Measurements from ENCODE around the gene CEP290. TPM values are rescaled to one million over a fixed set of nuclear protein-coding genes. Genes with fewer than 3 reads are reported as not detected.
A peak's percentile ranks its signal among the peaks of the same experiment; 100 is the strongest.

CEP290 gene
- total RNA-seq, 2 donors from 2014 or later: 19.1 to 34.8 TPM

DNA sequence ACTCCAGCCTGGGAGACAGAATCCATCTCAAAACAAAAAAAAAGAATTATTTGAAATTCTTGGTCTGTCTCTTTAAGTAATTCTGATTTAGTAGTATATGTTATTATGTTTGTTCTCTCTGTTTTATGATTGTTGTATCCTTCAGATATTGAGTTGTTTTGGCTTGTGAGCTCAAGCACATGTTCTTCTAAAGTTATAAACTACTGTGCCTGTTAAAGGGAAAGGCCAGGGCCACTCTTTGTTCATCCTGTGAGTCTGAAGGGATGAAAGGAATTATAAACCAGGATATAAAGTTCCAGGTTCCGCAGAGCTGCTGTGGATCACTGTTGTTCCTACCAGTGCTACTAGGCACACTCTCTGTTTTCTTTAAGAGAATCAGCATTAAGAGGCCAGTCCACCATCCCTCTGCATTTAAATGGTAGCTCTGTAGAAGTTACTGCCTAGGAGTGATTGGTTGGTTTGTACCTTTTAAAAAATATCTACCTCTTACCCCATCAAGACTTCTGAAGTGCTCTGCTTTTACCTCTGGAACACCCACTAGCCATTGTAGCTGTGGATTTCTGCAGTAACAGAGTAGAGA is 14.3 kb upstream of the CEP290 start:
- H3K9me3 ChIP-seq (ENCODE audit: control insufficient read depth, low read length): no peaks in the 10 kb centered on the region
- TF ChIP-seq, protein P1, sequence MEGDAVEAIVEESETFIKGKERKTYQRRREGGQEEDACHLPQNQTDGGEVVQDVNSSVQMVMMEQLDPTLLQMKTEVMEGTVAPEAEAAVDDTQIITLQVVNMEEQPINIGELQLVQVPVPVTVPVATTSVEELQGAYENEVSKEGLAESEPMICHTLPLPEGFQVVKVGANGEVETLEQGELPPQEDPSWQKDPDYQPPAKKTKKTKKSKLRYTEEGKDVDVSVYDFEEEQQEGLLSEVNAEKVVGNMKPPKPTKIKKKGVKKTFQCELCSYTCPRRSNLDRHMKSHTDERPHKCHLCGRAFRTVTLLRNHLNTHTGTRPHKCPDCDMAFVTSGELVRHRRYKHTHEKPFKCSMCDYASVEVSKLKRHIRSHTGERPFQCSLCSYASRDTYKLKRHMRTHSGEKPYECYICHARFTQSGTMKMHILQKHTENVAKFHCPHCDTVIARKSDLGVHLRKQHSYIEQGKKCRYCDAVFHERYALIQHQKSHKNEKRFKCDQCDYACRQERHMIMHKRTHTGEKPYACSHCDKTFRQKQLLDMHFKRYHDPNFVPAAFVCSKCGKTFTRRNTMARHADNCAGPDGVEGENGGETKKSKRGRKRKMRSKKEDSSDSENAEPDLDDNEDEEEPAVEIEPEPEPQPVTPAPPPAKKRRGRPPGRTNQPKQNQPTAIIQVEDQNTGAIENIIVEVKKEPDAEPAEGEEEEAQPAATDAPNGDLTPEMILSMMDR (conservative IDR thresholded peaks at IDR 0.05): no peak

DNA sequence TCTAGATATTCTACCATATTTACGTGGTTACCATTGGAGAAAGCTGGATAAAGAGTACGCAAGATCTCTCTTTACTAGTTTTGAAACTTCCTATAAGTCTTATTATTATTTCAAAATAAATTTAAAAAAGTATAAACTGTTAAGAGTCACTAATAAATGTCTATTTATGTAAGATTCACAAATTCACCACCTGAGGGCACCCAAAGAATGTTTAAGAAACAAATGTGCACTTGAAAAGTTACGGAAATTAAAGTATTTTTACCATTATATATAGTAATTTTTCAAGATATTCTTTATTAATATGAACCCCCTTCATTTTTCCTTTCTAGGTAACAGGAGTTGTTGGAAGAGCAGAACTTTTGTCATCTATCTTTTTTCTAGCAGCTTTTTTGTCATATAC is 12.1 kb upstream of the CEP290 start:
- Mint-ChIP-seq H3K4me3 (no peak overlapping the region), H3K27ac (no peak overlapping the region), H3K36me3 (ENCODE audit: low read depth) (peaks cover 17% of the 10 kb centered on the region), H3K27me3 (ENCODE audit: insufficient read depth) (no peaks in the 10 kb centered on the region), H3K9me3 (no peaks in the 10 kb centered on the region), H3K4me1 (peaks cover 4% of the 10 kb centered on the region)
- no peak overlapping the region for H3K4me3 ChIP-seq (ENCODE audit: low read length)
- no peaks in the 10 kb centered on the region for H3K4me1 ChIP-seq (ENCODE audit: control insufficient read depth, insufficient read depth, low read length)
- H3K9me3 ChIP-seq (ENCODE audit: control insufficient read depth, low read length): no peaks in the 10 kb centered on the region
- no CpG with 5 or more reads among the region's 3 CpGs for WGBS, 2 experiments (ENCODE audit: insufficient coverage in 1 of 2, insufficient read length in 1 of 2)
- no peak overlapping the region for H3K9ac ChIP-seq (ENCODE audit: extremely low read depth, low read length, poor library complexity, severe bottlenecking)
- TF ChIP-seq, protein P1 (conservative IDR thresholded peaks at IDR 0.05): peak; percentile 60
- H3K27me3 ChIP-seq (ENCODE audit: control insufficient read depth, insufficient read depth, low read length, poor library complexity, severe bottlenecking): no peaks in the 10 kb centered on the region
- peaks cover 34% of the 10 kb centered on the region for H3K36me3 ChIP-seq (ENCODE audit: control insufficient read depth, insufficient read depth, low read length)
- no peak for DNase-seq
- H3K27ac ChIP-seq (ENCODE audit: low read depth, low read length): no peak overlapping the region

More for the DNA sequence above, 14.3 kb upstream of the CEP290 start:
- Mint-ChIP-seq H3K27me3 (ENCODE audit: insufficient read depth) (no peaks in the 10 kb centered on the region), H3K36me3 (ENCODE audit: low read depth) (peaks cover 14% of the 10 kb centered on the region), H3K27ac (no peak overlapping the region), H3K4me3 (no peak overlapping the region), H3K4me1 (peaks cover 7% of the 10 kb centered on the region), H3K9me3 (no peaks in the 10 kb centered on the region)
- H3K27ac ChIP-seq (ENCODE audit: low read depth, low read length): no peak overlapping the region
- H3K9ac ChIP-seq (ENCODE audit: extremely low read depth, low read length, poor library complexity, severe bottlenecking): no peak overlapping the region
- no peaks in the 10 kb centered on the region for H3K4me1 ChIP-seq (ENCODE audit: control insufficient read depth, insufficient read depth, low read length)
- WGBS, 2 experiments (ENCODE audit: insufficient coverage in 1 of 2, insufficient read length in 1 of 2): 90 to 100% methylated on average over 1 of the region's 1 CpG
- no peak overlapping the region for H3K4me3 ChIP-seq (ENCODE audit: low read length)
- H3K36me3 ChIP-seq (ENCODE audit: control insufficient read depth, insufficient read depth, low read length): peaks cover 25% of the 10 kb centered on the region
- DNase-seq: no peak
- no peaks in the 10 kb centered on the region for H3K27me3 ChIP-seq (ENCODE audit: control insufficient read depth, insufficient read depth, low read length, poor library complexity, severe bottlenecking)

DNA sequence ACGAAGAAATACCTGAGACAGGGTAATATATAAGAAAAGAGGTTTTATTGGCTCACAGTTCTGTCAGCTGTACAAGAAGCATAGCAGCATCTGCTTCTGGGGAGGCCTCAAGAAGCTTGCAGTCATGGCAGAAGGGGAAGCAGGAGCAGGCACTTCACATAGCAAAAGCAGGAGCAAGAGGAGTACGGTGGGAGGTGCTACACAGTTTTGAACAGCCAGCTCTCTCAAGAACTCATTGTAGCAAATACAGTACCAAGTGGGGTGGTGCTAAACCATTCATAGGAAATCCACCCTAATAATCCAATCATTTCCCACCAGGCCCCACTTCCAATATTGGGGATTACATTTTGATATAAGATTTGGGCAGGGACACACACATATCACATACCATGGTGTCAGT is 8.2 kb upstream of the CEP290 start:
- peaks cover 24% of the 10 kb centered on the region for H3K4me1 Mint-ChIP-seq
- H3K4me1 ChIP-seq (ENCODE audit: control insufficient read depth, insufficient read depth, low read length): no peaks in the 10 kb centered on the region
- peaks cover 22% of the 10 kb centered on the region for H3K36me3 ChIP-seq (ENCODE audit: control insufficient read depth, insufficient read depth, low read length)
- H3K4me3 Mint-ChIP-seq: no peak overlapping the region
- H3K9me3 Mint-ChIP-seq: no peaks in the 10 kb centered on the region
- no peak overlapping the region for H3K4me3 ChIP-seq (ENCODE audit: low read length)
- WGBS, 2 experiments (ENCODE audit: insufficient coverage in 1 of 2, insufficient read length in 1 of 2): 92 to 100% methylated on average over 1 to 2 of the region's 2 CpGs
- no peaks in the 10 kb centered on the region for H3K27me3 ChIP-seq (ENCODE audit: control insufficient read depth, insufficient read depth, low read length, poor library complexity, severe bottlenecking)
- H3K27ac ChIP-seq (ENCODE audit: low read depth, low read length): no peak overlapping the region
- no peak for DNase-seq
- H3K9me3 ChIP-seq (ENCODE audit: control insufficient read depth, low read length): no peaks in the 10 kb centered on the region
- TF ChIP-seq, protein P1 (conservative IDR thresholded peaks at IDR 0.05): no peak
- no peak overlapping the region for H3K9ac ChIP-seq (ENCODE audit: extremely low read depth, low read length, poor library complexity, severe bottlenecking)
- H3K36me3 Mint-ChIP-seq (ENCODE audit: low read depth): peaks cover 10% of the 10 kb centered on the region
- peak overlapping the region; percentile 40 for H3K27ac Mint-ChIP-seq
- no peaks in the 10 kb centered on the region for H3K27me3 Mint-ChIP-seq (ENCODE audit: insufficient read depth)

Data from endodermal cell (in vitro differentiated cells).